Measurements from ENCODE around the gene CYFIP2. TPM values are rescaled to one million over a fixed set of nuclear protein-coding genes. Genes with fewer than 3 reads are reported as not detected.
A peak's percentile ranks its signal among the peaks of the same experiment; 100 is the strongest.
"Not testable (repeated sequence)": the region's sequence is repeated elsewhere in the genome, so short reads cannot be mapped to it uniquely, and the experiment has no call there.

Gene CYFIP2
- total RNA-seq, 3 donors from 2014 or later: 24.8 to 28.6 (median 25.8) TPM

DNA sequence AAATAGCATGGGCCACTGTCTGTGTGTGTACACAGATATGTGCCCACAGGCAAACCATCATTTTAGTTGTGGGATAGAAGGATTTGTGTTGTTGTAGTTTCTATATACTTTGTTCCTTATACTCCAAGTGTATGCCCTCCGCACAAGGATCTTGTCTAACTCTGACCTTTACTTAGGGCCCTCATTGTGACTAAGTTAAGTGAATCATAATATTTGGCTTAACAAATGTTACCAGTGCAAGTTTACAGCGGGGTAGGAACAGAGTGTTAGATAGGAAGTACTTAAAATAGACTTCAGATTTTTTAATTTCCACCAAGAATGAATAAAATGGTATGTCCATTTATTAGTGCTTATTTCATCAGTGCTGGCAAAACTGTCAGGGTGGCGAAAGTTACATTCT, 29.5 kb upstream of the CYFIP2 start:
- intact Hi-C loops (cut with DNase I, micrococcal nuclease): no loop called here
- no peaks in the 10 kb centered on the region for H3K4me1 ChIP-seq (ENCODE audit: low read depth)
- TF ChIP-seq, protein P1, sequence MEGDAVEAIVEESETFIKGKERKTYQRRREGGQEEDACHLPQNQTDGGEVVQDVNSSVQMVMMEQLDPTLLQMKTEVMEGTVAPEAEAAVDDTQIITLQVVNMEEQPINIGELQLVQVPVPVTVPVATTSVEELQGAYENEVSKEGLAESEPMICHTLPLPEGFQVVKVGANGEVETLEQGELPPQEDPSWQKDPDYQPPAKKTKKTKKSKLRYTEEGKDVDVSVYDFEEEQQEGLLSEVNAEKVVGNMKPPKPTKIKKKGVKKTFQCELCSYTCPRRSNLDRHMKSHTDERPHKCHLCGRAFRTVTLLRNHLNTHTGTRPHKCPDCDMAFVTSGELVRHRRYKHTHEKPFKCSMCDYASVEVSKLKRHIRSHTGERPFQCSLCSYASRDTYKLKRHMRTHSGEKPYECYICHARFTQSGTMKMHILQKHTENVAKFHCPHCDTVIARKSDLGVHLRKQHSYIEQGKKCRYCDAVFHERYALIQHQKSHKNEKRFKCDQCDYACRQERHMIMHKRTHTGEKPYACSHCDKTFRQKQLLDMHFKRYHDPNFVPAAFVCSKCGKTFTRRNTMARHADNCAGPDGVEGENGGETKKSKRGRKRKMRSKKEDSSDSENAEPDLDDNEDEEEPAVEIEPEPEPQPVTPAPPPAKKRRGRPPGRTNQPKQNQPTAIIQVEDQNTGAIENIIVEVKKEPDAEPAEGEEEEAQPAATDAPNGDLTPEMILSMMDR (IDR thresholded peaks at IDR 0.05): no peak
- DNase-seq (no peak), ATAC-seq (no peak)
- no peak overlapping the region for H3K4me3 ChIP-seq
- H3K36me3 ChIP-seq (ENCODE audit: low read depth): no peaks in the 10 kb centered on the region
- H3K9me3 ChIP-seq: no peaks in the 10 kb centered on the region

DNA sequence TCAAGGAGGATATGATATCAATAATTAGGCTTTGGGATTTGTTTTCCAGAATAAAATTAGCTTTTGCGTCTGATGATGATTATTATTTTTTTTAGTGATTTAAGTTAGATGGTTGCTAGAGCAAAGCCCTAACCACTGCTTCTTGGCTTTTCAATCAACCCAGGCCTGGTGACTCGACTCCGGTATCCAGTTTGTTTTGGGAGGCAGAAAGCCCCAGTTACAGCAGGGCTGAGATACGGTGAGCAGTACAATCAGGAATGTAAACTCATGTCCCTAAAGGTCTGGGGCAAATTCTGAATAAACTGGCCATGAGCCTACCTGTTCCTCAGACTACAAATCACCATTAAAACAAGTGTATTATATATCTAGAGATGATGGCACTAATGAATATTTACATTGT, 24.4 kb upstream of the CYFIP2 start:
- no peaks in the 10 kb centered on the region for H3K9me3 ChIP-seq
- no peaks in the 10 kb centered on the region for H3K4me1 ChIP-seq (ENCODE audit: low read depth)
- TF ChIP-seq, protein P1 (IDR thresholded peaks at IDR 0.05): no peak
- intact Hi-C loops (cut with DNase I, micrococcal nuclease): no loop called here
- ATAC-seq (no peak), DNase-seq (no peak)
- H3K4me3 ChIP-seq: no peak overlapping the region
- no peaks in the 10 kb centered on the region for H3K36me3 ChIP-seq (ENCODE audit: low read depth)

DNA sequence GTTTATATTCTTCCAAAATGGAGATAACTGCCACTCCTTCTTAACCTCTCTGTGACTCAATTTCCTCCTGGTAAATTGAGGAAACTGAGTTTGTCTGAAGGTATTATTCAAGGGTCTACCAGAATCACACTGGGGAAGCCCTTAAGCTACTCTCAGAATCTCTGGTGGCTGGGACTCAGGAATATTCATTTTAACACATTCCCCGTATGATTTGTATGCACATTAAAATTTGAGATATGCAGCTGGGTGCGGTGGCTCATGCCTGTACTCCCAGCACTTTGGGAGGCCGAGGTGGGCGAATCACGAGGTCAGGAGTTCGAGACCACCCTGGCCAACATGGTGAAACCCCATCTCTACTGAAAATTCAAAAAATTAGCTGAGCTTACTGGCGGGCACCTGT, 21.2 kb upstream of the CYFIP2 start:
- ATAC-seq; H3K36me3 ChIP-seq (ENCODE audit: low read depth); H3K9me3 ChIP-seq; H3K4me3 ChIP-seq; intact Hi-C loops (cut with DNase I, micrococcal nuclease); H3K4me1 ChIP-seq (ENCODE audit: low read depth); DNase-seq: not testable (repeated sequence)

DNA sequence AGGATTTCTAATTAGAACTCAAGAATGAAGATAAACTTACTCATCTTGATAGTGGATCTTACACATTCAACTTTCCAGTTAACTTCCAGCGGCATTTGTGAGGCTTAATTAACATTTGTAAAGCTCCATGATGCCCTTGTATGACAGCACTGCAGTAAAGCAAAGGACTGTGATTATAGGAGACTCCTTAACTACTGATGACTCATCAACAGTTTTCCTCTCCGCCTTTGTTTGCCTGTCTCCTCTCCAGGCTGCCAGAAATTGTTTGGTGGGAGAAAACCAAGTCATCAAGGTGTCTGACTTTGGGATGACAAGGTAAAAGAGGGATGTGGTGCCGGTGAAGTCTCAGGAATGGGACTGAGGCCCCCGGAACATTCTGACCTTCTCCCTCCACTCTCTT, 20.4 kb upstream of the CYFIP2 start:
- Histone ChIP-seq H3K4me3 (no peak overlapping the region), H3K36me3 (ENCODE audit: low read depth) (no peaks in the 10 kb centered on the region), H3K9me3 (no peaks in the 10 kb centered on the region), H3K4me1 (ENCODE audit: low read depth) (peaks cover 4% of the 10 kb centered on the region)
- intact Hi-C loops (cut with DNase I, micrococcal nuclease): no loop called here
- ATAC-seq (peak; percentile 86), DNase-seq (no peak)
- TF ChIP-seq, protein P1 (IDR thresholded peaks at IDR 0.05): no peak

- intact Hi-C loops (cut with DNase I, micrococcal nuclease): no loop called here
- Histone ChIP-seq H3K9me3 (no peaks in the 10 kb centered on the region), H3K36me3 (ENCODE audit: low read depth) (no peaks in the 10 kb centered on the region), H3K4me1 (ENCODE audit: low read depth) (peaks cover 4% of the 10 kb centered on the region), H3K4me3 (no peak overlapping the region)
- no peak for DNase-seq
- TF ChIP-seq, protein P1 (IDR thresholded peaks at IDR 0.05): no peak
- peak; percentile 3 for ATAC-seq
Observed at GRCh38 chr5:157245886-157246285, 20.0 kb upstream of the CYFIP2 start.

DNA sequence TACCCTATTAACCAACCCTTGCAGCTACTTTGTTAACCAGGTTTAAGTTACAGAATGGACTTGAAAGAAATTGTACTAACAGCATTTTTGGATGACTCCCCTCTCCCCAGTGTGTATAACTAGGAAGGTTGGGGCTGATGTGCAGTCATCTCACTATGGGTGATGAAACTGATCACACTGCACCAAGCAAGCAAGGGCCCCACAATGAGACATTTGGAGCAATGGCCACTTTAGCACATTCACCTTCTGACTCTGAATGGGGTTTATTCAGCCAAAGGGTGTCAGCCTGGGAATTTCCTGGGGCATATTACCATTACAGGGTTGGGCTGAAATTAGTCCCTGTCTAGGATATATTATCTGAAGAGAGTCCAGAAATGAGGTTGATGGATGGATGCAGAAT, 18.7 kb upstream of the CYFIP2 start:
- intact Hi-C loops (cut with DNase I, micrococcal nuclease): no loop called here
- Histone ChIP-seq H3K4me3 (no peak overlapping the region), H3K36me3 (ENCODE audit: low read depth) (no peaks in the 10 kb centered on the region), H3K9me3 (no peaks in the 10 kb centered on the region), H3K4me1 (ENCODE audit: low read depth) (peaks cover 4% of the 10 kb centered on the region)
- DNase-seq (no peak), ATAC-seq (no peak)
- TF ChIP-seq, protein P1 (IDR thresholded peaks at IDR 0.05): no peak

Measured in mucosa of descending colon (tissue), 3 donors.